H9 (cell line): ENCODE measurements around the gene COL23A1. TPM values are rescaled to one million over a fixed set of nuclear protein-coding genes. Genes with fewer than 3 reads are reported as not detected.

Experiments used
- DNase-seq: peaks from one replicate; pipeline ENCODE4 v3.0.0-alpha.2; 2017
- H2AFZ ChIP-seq: one replicate; pipeline ENCODE4 v1.6.1; 2013; ENCODE audit warnings: mild to moderate bottlenecking, low read length, control low read depth, moderate library complexity
- H2AK5ac ChIP-seq: 2 replicates; pipeline ENCODE4 v1.6.1; 2013; ENCODE audit warnings: low read length, control low read depth, mixed read lengths; ENCODE audit not compliant: insufficient read length
- H2BK120ac ChIP-seq: one replicate; pipeline ENCODE4 v1.6.1; 2013; ENCODE audit warnings: low read depth, mild to moderate bottlenecking, low read length, control low read depth, inconsistent platforms; ENCODE audit not compliant: poor library complexity, severe bottlenecking
- H2BK12ac ChIP-seq: 2 replicates; pipeline ENCODE4 v1.6.1; 2013; ENCODE audit warnings: low read length, control low read depth, mixed read lengths, low read depth; ENCODE audit not compliant: insufficient read length
- H2BK15ac ChIP-seq: 2 replicates; pipeline ENCODE4 v1.6.1; 2013; ENCODE audit warnings: low read depth, low read length, control low read depth
- H2BK20ac ChIP-seq: one replicate; pipeline ENCODE4 v1.6.1; 2013; ENCODE audit warnings: low read depth, mild to moderate bottlenecking, low read length, control low read depth, inconsistent platforms; ENCODE audit not compliant: poor library complexity, severe bottlenecking
- H2BK5ac ChIP-seq: 2 replicates; pipeline ENCODE4 v1.6.1; 2013; ENCODE audit warnings: low read length, control low read depth, mixed read lengths; ENCODE audit not compliant: insufficient read length
- H3K14ac ChIP-seq: 2 replicates; pipeline ENCODE4 v1.6.1; 2013; ENCODE audit warnings: low read length, control low read depth; ENCODE audit not compliant: insufficient read depth
- H3K18ac ChIP-seq: 2 replicates; pipeline ENCODE4 v1.6.1; 2013; ENCODE audit warnings: low read depth, mild to moderate bottlenecking, mixed read lengths, low read length, control low read depth; ENCODE audit not compliant: insufficient read length
- H3K23ac ChIP-seq: 2 replicates; pipeline ENCODE4 v1.6.1; 2013; ENCODE audit warnings: low read length, control low read depth, mixed read lengths, low read depth; ENCODE audit not compliant: insufficient read length
- H3K23me2 ChIP-seq: 2 replicates; pipeline ENCODE4 v1.6.1; 2013; ENCODE audit warnings: low read depth, mild to moderate bottlenecking, mixed read lengths, low read length, control low read depth; ENCODE audit not compliant: insufficient read length, poor library complexity, severe bottlenecking
- H3K27ac ChIP-seq: 2 replicates; pipeline ENCODE4 v1.5.1; 2013; ENCODE audit warnings: low read length, control low read depth, mixed read lengths, low read depth; ENCODE audit not compliant: insufficient read length
- H3K27me3 ChIP-seq: 2 replicates; pipeline ENCODE4 v1.6.1; 2013; ENCODE audit warnings: low read length, control low read depth, inconsistent platforms; ENCODE audit not compliant: insufficient read depth
- H3K4ac ChIP-seq: 2 replicates; pipeline ENCODE4 v1.6.1; 2013; ENCODE audit warnings: low read depth, mild to moderate bottlenecking, control low read depth, inconsistent platforms, low read length, moderate library complexity
- H3K4me1 ChIP-seq: 2 replicates; pipeline ENCODE4 v1.6.1; 2013; ENCODE audit warnings: low read length, control low read depth, inconsistent platforms; ENCODE audit not compliant: insufficient read depth
- H3K4me2 ChIP-seq: 2 replicates; pipeline ENCODE4 v1.6.1; 2013; ENCODE audit warnings: low read length, control low read depth, mixed read lengths; ENCODE audit not compliant: insufficient read length, insufficient read depth
- H3K56ac ChIP-seq: 2 replicates; pipeline ENCODE4 v1.6.1; 2013; ENCODE audit warnings: low read depth, mild to moderate bottlenecking, mixed read lengths, low read length, control low read depth; ENCODE audit not compliant: insufficient read length
- H3K79me1 ChIP-seq: 2 replicates; pipeline ENCODE4 v1.6.1; 2013; ENCODE audit warnings: low read depth, mild to moderate bottlenecking, moderate library complexity, low read length, control low read depth, inconsistent platforms; ENCODE audit not compliant: insufficient read depth, poor library complexity, severe bottlenecking
- H3K79me2 ChIP-seq: 2 replicates; pipeline ENCODE4 v1.6.1; 2013; ENCODE audit warnings: low read length, control low read depth, inconsistent platforms; ENCODE audit not compliant: insufficient read depth
- H3K9ac ChIP-seq: 2 replicates; pipeline ENCODE4 v1.6.1; 2013; ENCODE audit warnings: low read length, control low read depth, mixed read lengths; ENCODE audit not compliant: insufficient read length; ENCODE audit errors: extremely low read depth
- H3K9me3 ChIP-seq: one replicate; pipeline ENCODE4 v1.6.1; 2013; ENCODE audit warnings: low read depth, low read length, inconsistent platforms; ENCODE audit not compliant: control insufficient read depth
- H3T11ph ChIP-seq: one replicate; pipeline ENCODE4 v1.6.1; 2013; ENCODE audit warnings: mild to moderate bottlenecking, low read length, control low read depth, inconsistent platforms
- H4K20me1 ChIP-seq: one replicate; pipeline ENCODE4 v1.6.1; 2013; ENCODE audit not compliant: control insufficient read depth, insufficient read length, insufficient read depth
- H4K5ac ChIP-seq: 2 replicates; pipeline ENCODE4 v1.6.1; 2013; ENCODE audit warnings: low read depth, mild to moderate bottlenecking, mixed read lengths, low read length, control low read depth; ENCODE audit not compliant: insufficient read length
- H4K8ac ChIP-seq: replicated peaks from 2 replicates; pipeline ENCODE4 v1.6.1; 2013; ENCODE audit warnings: low read length, control low read depth, mixed read lengths, low read depth; ENCODE audit not compliant: insufficient read length
- H4K91ac ChIP-seq: 2 replicates; pipeline ENCODE4 v1.6.1; 2013; ENCODE audit warnings: low read depth, mild to moderate bottlenecking, moderate library complexity, mixed read lengths, low read length, control low read depth; ENCODE audit not compliant: insufficient read length
- H3K27ac Mint-ChIP-seq, 3 experiments: 2 replicates in 2 of 3; 3 replicates in 1 of 3; pipeline ENCODE4 v1.8.0; 2020 to 2021; ENCODE audit warnings: mixed read lengths in 3 of 3, mild to moderate bottlenecking in 1 of 3, moderate library complexity in 1 of 3
- H3K27me3 Mint-ChIP-seq: 2 replicates; pipeline ENCODE4 v1.8.0; 2021; ENCODE audit warnings: low read depth, mild to moderate bottlenecking, moderate library complexity, mixed read lengths
- H3K36me3 Mint-ChIP-seq, 3 experiments: 2 replicates in 2 of 3; 3 replicates in 1 of 3; pipeline ENCODE4 v1.8.0; 2020 to 2021; ENCODE audit warnings: low read depth in 3 of 3, mixed read lengths in 3 of 3; ENCODE audit not compliant: insufficient read depth in 1 of 3
- H3K4me1 Mint-ChIP-seq, 2 experiments: 2 replicates each; pipeline ENCODE4 v1.8.0; 2020; ENCODE audit warnings: mixed read lengths in 2 of 2
- H3K4me3 Mint-ChIP-seq, 2 experiments: 2 replicates in 1 of 2; 3 replicates in 1 of 2; pipeline ENCODE4 v1.8.0; 2020 to 2021; ENCODE audit warnings: mild to moderate bottlenecking in 2 of 2, mixed read lengths in 2 of 2, moderate library complexity in 1 of 2
- H3K9me3 Mint-ChIP-seq, 2 experiments: 2 replicates in 1 of 2; 3 replicates in 1 of 2; pipeline ENCODE4 v1.8.0; 2020; ENCODE audit warnings: mild to moderate bottlenecking in 2 of 2, mixed read lengths in 2 of 2, moderate library complexity in 1 of 2
- CTCF ChIP-seq: fragments of 200-600 bp; sonication (generic); conservative IDR thresholded peaks from 3 replicates; pipeline ENCODE4 v1.8.0; 2021; ENCODE audit warnings: antibody characterized with exemption, mild to moderate bottlenecking
- WGBS: extraction: QIAGEN DNeasy Blood & Tissue Kit; methylation state at CpG from one replicate; pipeline ENCODE4 v1.1.7; 2013; ENCODE audit warnings: missing lambda C conversion rate, low lambda C conversion rate, mixed read lengths; ENCODE audit not compliant: insufficient read length; ENCODE audit errors: extremely low coverage; 5-methylcytosine and 5-hydroxymethylcytosine counted together
- total RNA-seq: library from RNA; stranded (reverse); gene quantifications from 2 replicates; pipeline ENCODE4 v1.2.1, GENCODE V29; 2021

COL23A1 gene
- total RNA-seq, 1 experiment from 2014 or later: 2.6 TPM

- H2AK5ac ChIP-seq: no peak overlapping the region
- H3K27me3 ChIP-seq: no peaks in the 10 kb centered on the region
- no peak overlapping the region for H2BK20ac ChIP-seq
- WGBS: no CpG with 5 or more reads among the region's 7 CpGs
- Mint-ChIP-seq H3K9me3 (no peaks in the 10 kb centered on the region), H3K36me3 (no peaks in the 10 kb centered on the region; a peak in 1 of 7 replicates), H3K4me3 (no peak overlapping the region), H3K27ac (no peak overlapping the region), H3K4me1 (peaks cover 0 to 10% of the 10 kb centered on the region in 2 experiments; a peak in 2 of 4 replicates), H3K27me3 (no peaks in the 10 kb centered on the region)
- no peaks in the 10 kb centered on the region for H3K79me1 ChIP-seq
- no peak overlapping the region for H3K14ac ChIP-seq
- no peak overlapping the region for H4K8ac ChIP-seq
- no peak overlapping the region for H3K27ac ChIP-seq
- H2BK5ac ChIP-seq: no peak overlapping the region
- no peak overlapping the region for H2BK12ac ChIP-seq
- no peaks in the 10 kb centered on the region for H3K4me1 ChIP-seq
- no peak overlapping the region for H4K5ac ChIP-seq
- no peak overlapping the region for H2AFZ ChIP-seq
- no peak overlapping the region for H3K4me2 ChIP-seq
- H2BK120ac ChIP-seq: no peak overlapping the region
- no peaks in the 10 kb centered on the region for H3K9me3 ChIP-seq
- TF ChIP-seq CTCF: no peak
- no peak overlapping the region for H3K56ac ChIP-seq
- H4K20me1 ChIP-seq: no peaks in the 10 kb centered on the region
- H3K9ac ChIP-seq: no peak overlapping the region
- no peaks in the 10 kb centered on the region for H3K23me2 ChIP-seq
- no peaks in the 10 kb centered on the region for H3K79me2 ChIP-seq
- H3K18ac ChIP-seq: no peak overlapping the region
- H4K91ac ChIP-seq: no peak overlapping the region
- H3T11ph ChIP-seq: no peak overlapping the region
- no peak for DNase-seq
- no peak overlapping the region for H3K4ac ChIP-seq
- no peak overlapping the region for H3K23ac ChIP-seq
- H2BK15ac ChIP-seq: no peak overlapping the region
Measured at GRCh38 chr5:178440181-178440580, 150.0 kb downstream of the COL23A1 start.
